Skin of body (tissue), 2 donors: ENCODE data around the gene RAVER2. TPM values are rescaled to one million over a fixed set of nuclear protein-coding genes. Genes with fewer than 3 reads are reported as not detected.

Experiments used
- DNase-seq: peaks from one replicate; lab custom pipeline; 2025; lab: John Stamatoyannopoulos, UW
- total RNA-seq: library from RNA; depleted of rRNA; stranded (reverse); fragments of >200 nt; gene quantifications from one replicate; pipeline ENCODE4 v1.2.3, GENCODE V29; 2014

RAVER2 gene
- total RNA-seq, 1 donor from 2014 or later, result 17.5 TPM

GRCh38 chr1:64874666-64875065 lies 129.8 kb downstream of the RAVER2 start:
- no peak for DNase-seq

GRCh38 chr1:64875101-64875500 lies 130.2 kb downstream of the RAVER2 start:
- no peak for DNase-seq

- DNase-seq, result no peak
Observed at GRCh38 chr1:64875606-64876005, 130.7 kb downstream of the RAVER2 start.

- DNase-seq, result no peak
Observed at GRCh38 chr1:64877151-64877550, 132.3 kb downstream of the RAVER2 start.

- DNase-seq, result no peak
Observed at GRCh38 chr1:64877598-64877997, 132.7 kb downstream of the RAVER2 start.

GRCh38 chr1:64878090-64878489 lies 133.2 kb downstream of the RAVER2 start:
- no peak for DNase-seq

- peak; percentile 22 for DNase-seq
Observed at GRCh38 chr1:64878931-64879611, 134.2 kb downstream of the RAVER2 start.

- DNase-seq, result no peak
Observed at GRCh38 chr1:64880449-64880848, 135.6 kb downstream of the RAVER2 start.

GRCh38 chr1:64881281-64881680 lies 136.4 kb downstream of the RAVER2 start:
- no peak for DNase-seq

Other genes with a start within 250 kb of the RAVER2 start
- 74.3 TPM for gene JAK1, start 221.5 kb downstream of the RAVER2 start, total RNA-seq